HFF-Myc (cell line): ENCODE data around the gene CCR7.

Experiments
- DNase-seq: peaks from one replicate; pipeline ENCODE4 v3.0.0-alpha.2; 2011; ENCODE audit warnings: low read depth; ENCODE audit errors: extremely low read depth
- H3K4me3 ChIP-seq: replicated peaks from 2 replicates; pipeline ENCODE4 v1.5.1; 2011; ENCODE audit warnings: low read depth, mild to moderate bottlenecking, control low read depth, low read length
- CTCF ChIP-seq: IDR thresholded peaks from 2 replicates; pipeline ENCODE4 v1.5.1; 2012; ENCODE audit warnings: mild to moderate bottlenecking, low read depth, low read length, control low read depth; ENCODE audit errors: missing control alignments

The CCR7 gene

GRCh38 chr17:40610359-40610758 lies 45.1 kb upstream of the CCR7 start:
- H3K4me3 ChIP-seq, result no peak overlapping the region
- no peak for DNase-seq
- no peak for TF ChIP-seq CTCF

- TF ChIP-seq CTCF, result no peak
- no peak for DNase-seq
- no peak overlapping the region for H3K4me3 ChIP-seq
Measured at GRCh38 chr17:40608061-40608581, 42.8 kb upstream of the CCR7 start.

GRCh38 chr17:40607641-40608040 lies 42.4 kb upstream of the CCR7 start:
- DNase-seq, result no peak
- H3K4me3 ChIP-seq, result no peak overlapping the region
- no peak for TF ChIP-seq CTCF

- DNase-seq, result no peak
- TF ChIP-seq CTCF, result no peak
- H3K4me3 ChIP-seq, result no peak overlapping the region
Measured at GRCh38 chr17:40606548-40607353, 41.5 kb upstream of the CCR7 start.

- TF ChIP-seq CTCF, result no peak
- no peak overlapping the region for H3K4me3 ChIP-seq
- no peak for DNase-seq
Measured at GRCh38 chr17:40605306-40605705, 40.0 kb upstream of the CCR7 start.

GRCh38 chr17:40604327-40605080 lies 39.2 kb upstream of the CCR7 start:
- no peak overlapping the region for H3K4me3 ChIP-seq
- no peak for DNase-seq
- TF ChIP-seq CTCF, result no peak
